H1 (cell line): ENCODE data around the gene SLC25A17. TPM values are rescaled to one million over a fixed set of nuclear protein-coding genes. Genes with fewer than 3 reads are reported as not detected.

Experiments
- CTCF ChIA-PET: fragments of 300-600 bp; sonication (Branson Sonifier 250); formaldehyde crosslinking; loops from one replicate; lab custom pipeline; 2021; ENCODE audit not compliant: partially characterized antibody; lab: Charles Lee
- POLR2A ChIA-PET: fragments of 300-600 bp; sonication (Branson Sonifier 250); formaldehyde crosslinking; loops from one replicate; lab custom pipeline; 2021; ENCODE audit warnings: inconsistent platforms; ENCODE audit not compliant: partially characterized antibody; lab: Charles Lee
- DNase-seq, 2 experiments: peaks; one replicate each; pipeline versions ENCODE4 v3.0.0 to v3.0.0-alpha.2; 2010 to 2022; ENCODE audit warnings: low spot score in 2 of 2, low read depth in 1 of 2, mixed read lengths in 1 of 2
- FAIRE-seq: peaks from 2 replicates; lab custom pipeline; 2011; peaks lifted over from hg19 to GRCh38; lab: Jason Lieb, UNC
- H2AFZ ChIP-seq: 2 replicates; pipeline ENCODE4 v1.8.1; 2012; ENCODE audit warnings: low read length, inconsistent platforms
- H2AK5ac ChIP-seq: 2 replicates; pipeline ENCODE4 v1.6.1; 2013; ENCODE audit warnings: low read depth, low read length
- H2BK120ac ChIP-seq: replicated peaks from 2 replicates; pipeline ENCODE3; 2013; ENCODE audit warnings: low read depth, low read length, inconsistent platforms
- H2BK12ac ChIP-seq: 2 replicates; pipeline ENCODE4 v1.6.1; 2013; ENCODE audit warnings: low read depth, low read length
- H2BK15ac ChIP-seq: 2 replicates; pipeline ENCODE4 v1.6.1; 2013; ENCODE audit warnings: low read length
- H2BK20ac ChIP-seq: 2 replicates; pipeline ENCODE4 v1.6.1; 2013; ENCODE audit warnings: low read length
- H2BK5ac ChIP-seq: 2 replicates; pipeline ENCODE4 v1.6.1; 2013; ENCODE audit warnings: low read depth, low read length
- H3K14ac ChIP-seq: 2 replicates; pipeline ENCODE4 v1.6.1; 2013; ENCODE audit warnings: inconsistent platforms; ENCODE audit not compliant: insufficient read length
- H3K18ac ChIP-seq: 2 replicates; pipeline ENCODE4 v1.6.1; 2013; ENCODE audit warnings: low read length; ENCODE audit errors: extremely low read depth
- H3K23ac ChIP-seq: 2 replicates; pipeline ENCODE4 v1.6.1; 2013; ENCODE audit warnings: inconsistent platforms; ENCODE audit not compliant: insufficient read length
- H3K23me2 ChIP-seq: 2 replicates; pipeline ENCODE4 v1.6.1; 2013; ENCODE audit warnings: low read depth, low read length
- H3K27ac ChIP-seq: 2 replicates; pipeline ENCODE4 v1.6.1; 2011; ENCODE audit warnings: low read depth, low read length, inconsistent platforms
- H3K27me3 ChIP-seq, 4 experiments: replicated peaks in 1 of 4; 1 replicate in 1 of 4; 2 replicates in 3 of 4; pipeline versions ENCODE4 v1.6.1 to v1.8.1; 2011 to 2013; ENCODE audit warnings: low read length in 3 of 4, mild to moderate bottlenecking in 3 of 4, inconsistent platforms in 2 of 4, mixed read lengths in 2 of 4, moderate library complexity in 1 of 4; ENCODE audit not compliant: control insufficient read depth in 3 of 4, insufficient read depth in 3 of 4; ENCODE audit errors: extremely low read depth in 1 of 4
- H3K36me3 ChIP-seq, 4 experiments: 2 replicates each; pipeline versions ENCODE4 v1.6.1 to v1.8.1; 2011 to 2013; ENCODE audit warnings: mild to moderate bottlenecking in 4 of 4, low read length in 3 of 4, moderate library complexity in 2 of 4, control low read depth in 1 of 4, inconsistent platforms in 1 of 4; ENCODE audit not compliant: insufficient read depth in 4 of 4, control insufficient read depth in 2 of 4
- H3K4ac ChIP-seq: replicated peaks from 2 replicates; pipeline ENCODE3; 2013; ENCODE audit warnings: low read length, low read depth, mixed read lengths, inconsistent platforms; ENCODE audit not compliant: insufficient read length
- H3K4me1 ChIP-seq, 4 experiments: replicated peaks in 1 of 4; 1 replicate in 1 of 4; 2 replicates in 3 of 4; pipeline versions ENCODE4 v1.6.1 to v1.8.1; 2011 to 2013; ENCODE audit warnings: low read length in 3 of 4, inconsistent platforms in 2 of 4, mixed read lengths in 1 of 4; ENCODE audit not compliant: insufficient read depth in 4 of 4, control insufficient read depth in 3 of 4
- H3K4me2 ChIP-seq, 2 experiments: 2 replicates each; pipeline versions ENCODE4 v1.6.1 to v1.8.1; 2011 to 2013; ENCODE audit warnings: low read depth in 2 of 2, low read length in 2 of 2, control low read depth in 1 of 2, inconsistent platforms in 1 of 2, mild to moderate bottlenecking in 1 of 2; ENCODE audit not compliant: insufficient read depth in 1 of 2
- H3K4me3 ChIP-seq, 4 experiments: fragments of 200-600, 300-600 bp in 1 of 4; sonication (generic), shearing (Covaris generic), sonication (Bioruptor Twin) in 1 of 4; 2 replicates each; pipeline versions ENCODE4 v1.5.1 to v1.8.1; 2011 to 2016; ENCODE audit warnings: low read length in 4 of 4, low read depth in 3 of 4, control low read depth in 2 of 4, inconsistent platforms in 2 of 4, mild to moderate bottlenecking in 2 of 4, mixed read lengths in 1 of 4, moderate library complexity in 1 of 4; ENCODE audit not compliant: insufficient read depth in 2 of 4; ENCODE audit errors: extremely low read depth in 1 of 4
- H3K56ac ChIP-seq: replicated peaks from 2 replicates; pipeline ENCODE3; 2013; ENCODE audit warnings: low read depth, mild to moderate bottlenecking, mixed read lengths, low read length, inconsistent platforms; ENCODE audit not compliant: insufficient read length
- H3K79me1 ChIP-seq: 2 replicates; pipeline ENCODE4 v1.6.1; 2013; ENCODE audit warnings: low read depth, low read length, control low read depth
- H3K79me2 ChIP-seq, 2 experiments: 2 replicates each; pipeline versions ENCODE4 v1.6.1 to v1.8.1; 2012 to 2013; ENCODE audit warnings: low read length in 2 of 2, mild to moderate bottlenecking in 2 of 2, inconsistent platforms in 1 of 2; ENCODE audit not compliant: insufficient read depth in 2 of 2, control insufficient read depth in 1 of 2
- H3K9ac ChIP-seq, 4 experiments: replicated peaks in 1 of 4; 1 replicate in 1 of 4; 2 replicates in 3 of 4; pipeline versions ENCODE4 v1.6.1 to v1.8.1; 2011 to 2013; ENCODE audit warnings: low read depth in 3 of 4, low read length in 3 of 4, control low read depth in 2 of 4, mild to moderate bottlenecking in 2 of 4, moderate library complexity in 2 of 4, inconsistent platforms in 1 of 4; ENCODE audit errors: extremely low read depth in 1 of 4
- H3K9me3 ChIP-seq, 2 experiments: 2 replicates each; pipeline versions ENCODE4 v1.6.1 to v1.8.1; 2012 to 2013; ENCODE audit warnings: mild to moderate bottlenecking in 2 of 2, moderate library complexity in 2 of 2, control low read depth in 1 of 2, inconsistent platforms in 1 of 2, low read depth in 1 of 2, low read length in 1 of 2, mixed read lengths in 1 of 2; ENCODE audit not compliant: insufficient read depth in 2 of 2
- H4K20me1 ChIP-seq, 2 experiments: replicated peaks in 1 of 2; 2 replicates each; pipeline versions ENCODE3 to v1.8.1; 2011 to 2013; ENCODE audit warnings: inconsistent platforms in 2 of 2, low read length in 2 of 2, mild to moderate bottlenecking in 1 of 2; ENCODE audit not compliant: insufficient read depth in 2 of 2, control insufficient read depth in 1 of 2
- H4K5ac ChIP-seq: 2 replicates; pipeline ENCODE4 v1.6.1; 2013; ENCODE audit warnings: low read length, low read depth, mixed read lengths, inconsistent platforms; ENCODE audit not compliant: insufficient read length
- H4K8ac ChIP-seq: 2 replicates; pipeline ENCODE4 v1.8.0; 2013; ENCODE audit warnings: mild to moderate bottlenecking, moderate library complexity, low read length, inconsistent platforms; ENCODE audit not compliant: insufficient read depth; ENCODE audit errors: extremely low read depth
- H4K91ac ChIP-seq: replicated peaks from 2 replicates; pipeline ENCODE3; 2013; ENCODE audit warnings: low read length, mixed read lengths, inconsistent platforms; ENCODE audit not compliant: insufficient read length
- ATF2 ChIP-seq: IDR thresholded peaks from 2 replicates; pipeline ENCODE4 v1.6.1; 2012; ENCODE audit warnings: low read length, inconsistent platforms
- BRCA1 ChIP-seq: IDR thresholded peaks from 2 replicates; pipeline ENCODE4 v1.6.1; 2012; ENCODE audit warnings: low read depth, low read length, improper control_type of control experiment
- CEBPB ChIP-seq: IDR thresholded peaks from 2 replicates; pipeline ENCODE4 v1.6.1; 2012; ENCODE audit warnings: low read depth, low read length
- POLR2AphosphoS5 ChIP-seq: IDR thresholded peaks from 2 replicates; pipeline ENCODE4 v1.6.1; 2011; ENCODE audit warnings: low read depth, low read length
- SIN3A ChIP-seq, 2 experiments: IDR thresholded peaks in 1 of 2; conservative IDR thresholded peaks in 1 of 2; 2 replicates each; pipeline ENCODE4 v1.6.1; 2011 to 2012; ENCODE audit warnings: low read length in 2 of 2, improper control_type of control experiment in 1 of 2, low read depth in 1 of 2, mild to moderate bottlenecking in 1 of 2
- SIX5 ChIP-seq: IDR thresholded peaks from 2 replicates; pipeline ENCODE4 v1.6.1; 2011; ENCODE audit warnings: mild to moderate bottlenecking, low read depth, low read length
- SP1 ChIP-seq: IDR thresholded peaks from 2 replicates; pipeline ENCODE4 v1.6.1; 2011; ENCODE audit warnings: low read depth, low read length
- TCF12 ChIP-seq: IDR thresholded peaks from 2 replicates; pipeline ENCODE4 v1.6.1; 2011; ENCODE audit warnings: low read depth, mild to moderate bottlenecking, low read length
- WGBS, 2 experiments: shearing (Covaris generic) in 1 of 2; methylation state at CpG; one replicate each; pipeline versions ENCODE4 v1.1.6 to v1.1.7; 2013 to 2015; ENCODE audit warnings: low lambda C conversion rate in 2 of 2, mixed read lengths in 2 of 2, inconsistent platforms in 1 of 2, low coverage in 1 of 2, missing lambda C conversion rate in 1 of 2; ENCODE audit not compliant: insufficient replicate concordance in 2 of 2, insufficient coverage in 1 of 2, insufficient read length in 1 of 2; ENCODE audit errors: extremely low coverage in 1 of 2, missing lambda C conversion rate in 1 of 2; 5-methylcytosine and 5-hydroxymethylcytosine counted together
- polyA plus RNA-seq, 7 experiments: library from polyadenylated mRNA; depleted of rRNA in 3 of 7; stranded (reverse) in 5 of 7; unstranded in 2 of 7; fragments of >200 nt in 5 of 7; fragments of 200-250 nt in 2 of 7; gene quantifications; 1 replicate in 5 of 7; 2 replicates in 1 of 7; 4 replicates in 1 of 7; pipeline versions ENCODE4 v1.2.1 to v1.2.3, GENCODE V29; 2011 to 2013; ENCODE audit warnings: missing spikeins in 2 of 7, mixed read lengths in 2 of 7
- total RNA-seq: library from RNA; stranded (reverse); fragmentation: NEBNext Ultra II Directional; extraction: Animal tissue kit (Norgen Biotek cat#: 25700); gene quantifications from 2 replicates; pipeline ENCODE4 v1.2.1, GENCODE V29; 2021

SLC25A17 gene
- total and polyA plus RNA-seq, 2 of the 8 experiments (the other 6 are each of a cell fraction or from before 2014, with no cell fraction given) = 17.9 to 40.4 TPM

- no peak overlapping the region for H4K8ac ChIP-seq
- H4K91ac ChIP-seq = no peak overlapping the region
- no peaks in the 10 kb centered on the region for H3K23me2 ChIP-seq
- no peak overlapping the region for H2BK5ac ChIP-seq
- H4K20me1 ChIP-seq = peaks cover 0 to 4% of the 10 kb centered on the region in 2 experiments
- H3K56ac ChIP-seq = no peak overlapping the region
- ChIA-PET CTCF (interaction anchor here (0.7 to 3.1 kb wide), 4 partner anchors 9 to 216 kb away, joined by 3 to 11 read pairs (median 4); partner anchors contain the start of gene XPNPEP3), POLR2A (interaction anchor here (0.7 to 3.0 kb wide), 9 partner anchors 9 to 188 kb away, joined by 3 to 24 read pairs (median 3); partner anchors contain the start of genes MCHR1, ST13 and XPNPEP3)
- no peak overlapping the region for H3K14ac ChIP-seq
- H3K4me3 ChIP-seq = no peak overlapping the region
- H3K4ac ChIP-seq = no peak overlapping the region
- no peaks in the 10 kb centered on the region for H3K4me1 ChIP-seq
- H2BK120ac ChIP-seq = no peak overlapping the region
- no peak overlapping the region for H3K9ac ChIP-seq
- H2BK20ac ChIP-seq = no peak overlapping the region
- H4K5ac ChIP-seq = no peak overlapping the region
- H3K79me2 ChIP-seq = peaks cover 0 to 22% of the 10 kb centered on the region in 2 experiments; a peak in 2 of 4 replicates
- no peak overlapping the region for H2BK15ac ChIP-seq
- DNase-seq (no peak), FAIRE-seq (no peak)
- H2AK5ac ChIP-seq = no peak overlapping the region
- no peaks in the 10 kb centered on the region for H3K9me3 ChIP-seq
- no peak overlapping the region for H3K23ac ChIP-seq
- no peak overlapping the region for H3K27ac ChIP-seq
- H2AFZ ChIP-seq = no peak overlapping the region
- H3K18ac ChIP-seq = no peak overlapping the region
- 92% methylated on average over 2 of the region's 2 CpGs; no CpG with 5 or more reads in 1 of the 2 experiments for WGBS, 2 experiments
- no peaks in the 10 kb centered on the region; the same call in 1 of the 2 replicates for H3K79me1 ChIP-seq
- no peak overlapping the region for H2BK12ac ChIP-seq
- peaks cover 0 to 13% (median 2%) of the 10 kb centered on the region in 4 experiments; a peak in 5 of 8 replicates for H3K36me3 ChIP-seq
- H3K4me2 ChIP-seq = no peak overlapping the region
- no peaks in the 10 kb centered on the region for H3K27me3 ChIP-seq
- TF ChIP-seq SIX5 = no peak
- no peak for TF ChIP-seq SIN3A (conservative IDR thresholded peaks at IDR 0.05 in 1 of 2, IDR thresholded peaks at IDR 0.05 in 1 of 2; ENCODE audit: low read depth in 1 of 2, low read length in 2 of 2)
- no peak for TF ChIP-seq TCF12
- TF ChIP-seq SP1 = no peak
- no peak for TF ChIP-seq POLR2AphosphoS5
- TF ChIP-seq ATF2 = no peak
- no peak for TF ChIP-seq CEBPB
- TF ChIP-seq BRCA1 = no peak
Measured at GRCh38 chr22:40867109-40867508, 48.0 kb upstream of the SLC25A17 start.
